Mesothelial cell of epicardium (in vitro differentiated cells): ENCODE measurements around the gene LMCD1. TPM values are rescaled to one million over a fixed set of nuclear protein-coding genes. Genes with fewer than 3 reads are reported as not detected.
A peak's percentile ranks its signal among the peaks of the same experiment; 100 is the strongest.

ENCODE experiments used
- DNase-seq, 2 experiments: peaks; one replicate each; pipeline ENCODE4 v3.0.0; 2021; ENCODE audit warnings: low spot score in 2 of 2; ENCODE audit not compliant: unreplicated experiment in 2 of 2
- H3K27ac Mint-ChIP-seq: 2 replicates; pipeline ENCODE4 v1.8.0; 2021; ENCODE audit warnings: mixed read lengths
- H3K27me3 Mint-ChIP-seq: 2 replicates; pipeline ENCODE4 v1.8.0; 2021; ENCODE audit warnings: low read depth, mixed read lengths
- H3K36me3 Mint-ChIP-seq: 2 replicates; pipeline ENCODE4 v1.8.0; 2021; ENCODE audit warnings: mixed read lengths
- H3K4me1 Mint-ChIP-seq: 2 replicates; pipeline ENCODE4 v1.8.0; 2021; ENCODE audit warnings: mixed read lengths
- H3K4me3 Mint-ChIP-seq: 2 replicates; pipeline ENCODE4 v1.8.0; 2021; ENCODE audit warnings: mild to moderate bottlenecking, moderate library complexity, mixed read lengths
- H3K9me3 Mint-ChIP-seq: 2 replicates; pipeline ENCODE4 v1.8.0; 2021; ENCODE audit warnings: mixed read lengths
- CTCF ChIP-seq: fragments of 200-600 bp; sonication (generic); IDR thresholded peaks from one replicate; pipeline ENCODE4 v1.5.0; 2021; ENCODE audit warnings: antibody characterized with exemption; ENCODE audit not compliant: unreplicated experiment
- total RNA-seq: library from RNA; stranded (reverse); gene quantifications from 3 replicates; pipeline ENCODE4 v1.2.1, GENCODE V29; 2021

Gene LMCD1
- total RNA-seq, 1 donor from 2014 or later = 20.8 TPM

- Mint-ChIP-seq H3K4me3 (no peak overlapping the region), H3K36me3 (peaks cover 10% of the 10 kb centered on the region), H3K27me3 (no peaks in the 10 kb centered on the region), H3K4me1 (no peaks in the 10 kb centered on the region), H3K27ac (no peak overlapping the region), H3K9me3 (no peaks in the 10 kb centered on the region)
- no peak for DNase-seq
- no peak for TF ChIP-seq CTCF
Measured at GRCh38 chr3:8549354-8549753, 47.7 kb downstream of the LMCD1 start.

- no peak for TF ChIP-seq CTCF
- Mint-ChIP-seq H3K36me3 (peaks cover 10% of the 10 kb centered on the region), H3K27me3 (no peaks in the 10 kb centered on the region), H3K4me1 (peaks cover 10% of the 10 kb centered on the region), H3K27ac (no peak overlapping the region), H3K9me3 (no peaks in the 10 kb centered on the region), H3K4me3 (no peak overlapping the region)
- no peak for DNase-seq
Measured at GRCh38 chr3:8550611-8551010, 49.0 kb downstream of the LMCD1 start.

- Mint-ChIP-seq H3K27me3 (no peaks in the 10 kb centered on the region), H3K4me1 (peaks cover 18% of the 10 kb centered on the region), H3K9me3 (no peaks in the 10 kb centered on the region), H3K4me3 (no peak overlapping the region), H3K27ac (no peak overlapping the region), H3K36me3 (peaks cover 10% of the 10 kb centered on the region)
- DNase-seq = no peak
- TF ChIP-seq CTCF = no peak
Measured at GRCh38 chr3:8552223-8552762, 50.7 kb downstream of the LMCD1 start.

GRCh38 chr3:8553405-8553804, 51.8 kb downstream of the LMCD1 start:
- Mint-ChIP-seq H3K4me1 (peaks cover 18% of the 10 kb centered on the region), H3K36me3 (peaks cover 12% of the 10 kb centered on the region), H3K27me3 (no peaks in the 10 kb centered on the region), H3K4me3 (no peak overlapping the region), H3K9me3 (no peaks in the 10 kb centered on the region), H3K27ac (no peak overlapping the region)
- no peak for DNase-seq
- no peak for TF ChIP-seq CTCF

- no peak for TF ChIP-seq CTCF
- H3K4me3 Mint-ChIP-seq = no peak overlapping the region
- no peaks in the 10 kb centered on the region for H3K9me3 Mint-ChIP-seq
- H3K27ac Mint-ChIP-seq = peak overlapping the region; percentile 61
- peaks cover 18% of the 10 kb centered on the region for H3K4me1 Mint-ChIP-seq
- peaks cover 9% of the 10 kb centered on the region for H3K36me3 Mint-ChIP-seq
- no peaks in the 10 kb centered on the region for H3K27me3 Mint-ChIP-seq
- DNase-seq = no peak
Measured at GRCh38 chr3:8554696-8555095, 53.1 kb downstream of the LMCD1 start.
